ENCODE data around the gene SF3A1.
A peak's percentile ranks its signal among the peaks of the same experiment; 100 is the strongest.

Gene SF3A1

GRCh38 chr22:30386608-30386959, 29.9 kb upstream of the SF3A1 start:
- no peak for DNase-seq

GRCh38 chr22:30385942-30386341, 29.2 kb upstream of the SF3A1 start:
- no peak for DNase-seq

- no peak for DNase-seq
Observed at GRCh38 chr22:30383061-30383460, 26.4 kb upstream of the SF3A1 start.

GRCh38 chr22:30382340-30382739, 25.6 kb upstream of the SF3A1 start:
- no peak for DNase-seq

- DNase-seq, result no peak
Observed at GRCh38 chr22:30381264-30381663, 24.6 kb upstream of the SF3A1 start.

- no peak for DNase-seq
Observed at GRCh38 chr22:30380011-30380410, 23.3 kb upstream of the SF3A1 start.

GRCh38 chr22:30375312-30375849, 18.7 kb upstream of the SF3A1 start:
- no peak for DNase-seq

- DNase-seq, result no peak
Observed at GRCh38 chr22:30373331-30374325, 16.9 kb upstream of the SF3A1 start.

- DNase-seq, result no peak
Observed at GRCh38 chr22:30372915-30373314, 16.2 kb upstream of the SF3A1 start.

GRCh38 chr22:30371981-30372380, 15.3 kb upstream of the SF3A1 start:
- no peak for DNase-seq

- no peak for DNase-seq
Observed at GRCh38 chr22:30371321-30371720, 14.6 kb upstream of the SF3A1 start.

- peak; percentile 57 for DNase-seq
Observed at GRCh38 chr22:30370641-30371230, 14.0 kb upstream of the SF3A1 start.

- DNase-seq, result no peak
Observed at GRCh38 chr22:30368420-30368819, 11.7 kb upstream of the SF3A1 start.

GRCh38 chr22:30365891-30366290, 9.2 kb upstream of the SF3A1 start:
- DNase-seq, result no peak

GRCh38 chr22:30362651-30363281, 6.1 kb upstream of the SF3A1 start:
- no peak for DNase-seq

- no peak for DNase-seq
Observed at GRCh38 chr22:30361916-30362650, 5.4 kb upstream of the SF3A1 start.

- no peak for DNase-seq
Observed at GRCh38 chr22:30358541-30358940, 1.8 kb upstream of the SF3A1 start.

- no peak for DNase-seq
Observed at GRCh38 chr22:30357650-30358215, 1.0 kb upstream of the SF3A1 start.

- DNase-seq, result no peak
Observed at GRCh38 chr22:30357236-30357570, 509 bp upstream of the SF3A1 start.

GRCh38 chr22:30354644-30355043, 2.0 kb downstream of the SF3A1 start:
- DNase-seq, result no peak

GRCh38 chr22:30351226-30351625, 5.5 kb downstream of the SF3A1 start:
- no peak for DNase-seq

- no peak for DNase-seq
Observed at GRCh38 chr22:30348809-30349208, 7.9 kb downstream of the SF3A1 start.

- no peak for DNase-seq
Observed at GRCh38 chr22:30348404-30348803, 8.3 kb downstream of the SF3A1 start.
